PC-3 (cell line): ENCODE data around the gene MT3.
"Not testable (repeated sequence)": the region's sequence is repeated elsewhere in the genome, so short reads cannot be mapped to it uniquely, and the experiment has no call there.

Source experiments
- EZH2 ChIP-seq: fragments of 300-600 bp; sonication (generic); IDR thresholded peaks from one replicate; pipeline ENCODE4 v1.6.1; 2017; ENCODE audit warnings: antibody characterized with exemption, mild to moderate bottlenecking, low read length; ENCODE audit not compliant: unreplicated experiment
- EZH2phosphoT487 ChIP-seq: fragments of 300-600 bp; sonication (generic); IDR thresholded peaks from 2 replicates; pipeline ENCODE4 v1.6.1; 2018; ENCODE audit warnings: mild to moderate bottlenecking, antibody characterized with exemption, low read length, borderline replicate concordance
- TF ChIP-seq, protein P1 (sequence below): fragments of 300-600 bp; sonication (generic); conservative IDR thresholded peaks from 2 replicates; pipeline ENCODE4 v1.5.1; 2017; ENCODE audit warnings: antibody characterized with exemption, low read depth, mild to moderate bottlenecking, low read length

- TF ChIP-seq, protein P1, sequence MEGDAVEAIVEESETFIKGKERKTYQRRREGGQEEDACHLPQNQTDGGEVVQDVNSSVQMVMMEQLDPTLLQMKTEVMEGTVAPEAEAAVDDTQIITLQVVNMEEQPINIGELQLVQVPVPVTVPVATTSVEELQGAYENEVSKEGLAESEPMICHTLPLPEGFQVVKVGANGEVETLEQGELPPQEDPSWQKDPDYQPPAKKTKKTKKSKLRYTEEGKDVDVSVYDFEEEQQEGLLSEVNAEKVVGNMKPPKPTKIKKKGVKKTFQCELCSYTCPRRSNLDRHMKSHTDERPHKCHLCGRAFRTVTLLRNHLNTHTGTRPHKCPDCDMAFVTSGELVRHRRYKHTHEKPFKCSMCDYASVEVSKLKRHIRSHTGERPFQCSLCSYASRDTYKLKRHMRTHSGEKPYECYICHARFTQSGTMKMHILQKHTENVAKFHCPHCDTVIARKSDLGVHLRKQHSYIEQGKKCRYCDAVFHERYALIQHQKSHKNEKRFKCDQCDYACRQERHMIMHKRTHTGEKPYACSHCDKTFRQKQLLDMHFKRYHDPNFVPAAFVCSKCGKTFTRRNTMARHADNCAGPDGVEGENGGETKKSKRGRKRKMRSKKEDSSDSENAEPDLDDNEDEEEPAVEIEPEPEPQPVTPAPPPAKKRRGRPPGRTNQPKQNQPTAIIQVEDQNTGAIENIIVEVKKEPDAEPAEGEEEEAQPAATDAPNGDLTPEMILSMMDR: not testable (repeated sequence)
- not testable (repeated sequence) for TF ChIP-seq EZH2phosphoT487, EZH2
These were observed 33.9 kb downstream of the MT3 start for GRCh38 chr16:56623184-56623583.
